Right lobe of liver (tissue), 4 donors: ENCODE data around the gene TASL.

Source experiments
- CTCF ChIP-seq, 4 donors: fragments of 200-600 bp in 3 of 4; fragments of 450-650 bp in 1 of 4; IDR thresholded peaks; one replicate each; pipeline versions ENCODE4 v1.5.1 to v1.8.0; 2016 to 2022; ENCODE audit warnings: antibody characterized with exemption in 4 of 4, mild to moderate bottlenecking in 2 of 4
- POLR2A ChIP-seq: fragments of 450-650 bp; IDR thresholded peaks from one replicate; pipeline ENCODE4 v1.6.1; 2017; ENCODE audit warnings: antibody characterized with exemption, mild to moderate bottlenecking
- donor health status: DM: no; HTN: no; CAD: no.
- donor health status: DM: no; HTN: no; CAD: no.
- donor health status: DM: no; HTN: yes; CAD: no.

GRCh38 chrX:30589146-30589888 lies 11.8 kb upstream of the TASL start:
- TF ChIP-seq CTCF (IDR thresholded peaks at IDR 0.05): no peak
- no peak for TF ChIP-seq POLR2A
